ENCODE data around the gene PLAAT3.
"Not testable (repeated sequence)": the region's sequence is repeated elsewhere in the genome, so short reads cannot be mapped to it uniquely, and the experiment has no call there.

The PLAAT3 gene

DNA sequence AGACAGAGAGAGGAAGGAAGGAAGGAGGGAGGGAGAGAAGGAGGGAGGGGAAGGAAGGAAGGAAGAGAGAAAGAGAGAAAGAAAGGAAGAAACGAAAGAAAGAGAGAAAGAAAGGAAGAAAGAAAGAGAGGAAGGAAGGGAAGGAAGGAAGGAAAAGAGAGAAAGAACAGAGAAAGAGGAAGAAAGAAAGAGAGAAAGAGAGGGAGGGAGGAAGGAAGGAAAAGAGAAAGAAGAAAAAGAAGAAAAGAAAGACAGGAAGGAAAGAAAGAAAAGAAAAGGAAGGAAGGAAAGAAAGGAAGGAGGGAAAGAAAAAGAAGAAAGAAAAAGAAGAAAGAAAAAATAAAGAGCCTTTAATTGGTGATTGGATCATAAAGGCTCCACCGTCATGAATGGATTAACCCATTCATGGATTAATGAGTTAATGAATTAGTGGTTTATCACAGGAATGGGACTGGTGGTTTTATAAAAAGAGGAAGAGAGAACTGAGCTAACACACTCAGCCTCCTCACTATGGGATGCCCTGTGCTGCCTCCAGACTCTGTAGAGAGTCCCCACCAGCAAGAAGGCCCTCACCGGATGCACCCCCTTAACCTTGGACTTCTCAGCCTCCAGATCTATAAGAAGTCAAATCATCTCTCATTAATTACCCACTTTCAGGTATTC, 42.1 kb downstream of the PLAAT3 start:
- no peak for DNase-seq

DNA sequence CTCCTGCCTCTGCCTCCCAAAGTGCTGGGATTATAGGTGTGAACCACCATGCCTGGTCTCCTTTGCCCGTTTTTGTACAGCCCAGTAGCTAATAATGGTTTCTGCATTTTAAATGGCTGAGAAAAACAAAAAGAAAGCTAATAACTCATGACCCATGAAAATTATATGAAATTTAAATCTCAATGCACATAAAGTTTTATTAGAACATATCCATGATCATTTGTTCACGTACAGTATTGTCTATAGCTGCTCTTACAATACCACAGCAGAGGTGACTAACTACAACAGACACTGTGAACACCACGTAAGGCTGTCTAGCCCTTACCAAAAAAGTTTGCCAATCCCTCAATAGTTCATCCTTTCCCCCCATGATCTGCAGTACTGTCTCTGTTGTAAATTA, 44.7 kb downstream of the PLAAT3 start:
- no peak for DNase-seq

DNA sequence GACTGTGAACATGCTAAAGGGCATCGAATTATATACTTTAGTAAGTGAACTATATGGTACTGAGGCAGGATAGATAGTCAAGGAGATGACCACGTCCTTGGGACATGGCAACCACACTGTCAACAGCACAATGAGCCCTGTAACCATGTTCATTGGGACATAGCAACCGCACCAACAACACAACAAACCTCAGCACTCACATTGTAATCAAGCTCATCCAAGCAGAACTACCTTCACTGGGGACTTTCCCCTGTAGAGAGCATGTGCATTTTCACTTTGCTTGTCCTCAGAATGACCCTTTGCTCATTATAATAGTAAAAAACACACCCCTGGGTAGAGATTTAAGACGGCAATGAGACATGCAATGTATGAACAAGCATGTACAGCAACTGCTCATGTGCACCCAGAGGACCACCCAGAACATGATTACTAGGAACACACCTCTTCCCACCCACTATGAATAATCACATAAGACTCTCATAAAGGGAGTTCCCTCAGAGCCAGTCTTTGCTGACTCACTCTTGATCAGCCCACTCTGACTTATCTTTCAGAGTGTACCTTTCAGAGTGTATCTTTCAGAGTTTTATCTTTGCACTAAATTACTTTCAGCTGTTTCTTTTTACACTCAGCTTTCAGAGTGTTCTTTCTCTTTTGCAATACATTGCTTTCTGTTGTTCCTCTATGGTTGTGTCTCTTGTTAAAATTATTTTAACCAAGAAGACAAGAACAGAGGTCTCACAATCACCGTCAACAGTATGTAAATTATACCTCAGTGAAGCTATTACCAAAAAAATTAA, 47.0 kb downstream of the PLAAT3 start:
- no peak for DNase-seq

DNA sequence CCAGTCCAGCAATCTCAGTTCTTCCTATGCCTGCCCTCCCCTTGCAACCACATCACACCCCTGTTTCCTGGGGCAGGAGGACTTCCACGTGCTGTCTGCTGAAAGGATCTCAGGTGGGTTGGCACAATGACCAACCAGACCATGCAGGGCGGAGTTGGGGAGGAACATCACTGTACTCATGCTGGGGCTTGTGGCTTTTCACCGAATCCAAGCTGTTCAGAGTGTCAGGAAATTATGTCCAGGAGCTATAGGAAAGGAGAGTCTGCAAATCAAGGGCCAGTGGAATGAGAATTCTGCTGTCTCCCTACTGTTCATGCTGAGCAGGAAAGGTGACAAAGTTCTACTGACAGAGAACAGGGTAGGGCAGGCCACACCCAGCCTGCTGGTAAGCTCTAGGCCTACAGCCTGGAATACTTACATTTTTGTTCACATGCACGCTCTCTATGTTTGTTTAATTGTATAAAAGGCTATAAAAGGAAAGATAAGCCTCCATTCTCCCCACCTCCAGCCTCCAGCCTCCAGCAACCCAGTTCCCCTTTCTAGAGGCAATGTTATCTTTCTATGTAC, 49.4 kb downstream of the PLAAT3 start:
- DNase-seq, result no peak

DNA sequence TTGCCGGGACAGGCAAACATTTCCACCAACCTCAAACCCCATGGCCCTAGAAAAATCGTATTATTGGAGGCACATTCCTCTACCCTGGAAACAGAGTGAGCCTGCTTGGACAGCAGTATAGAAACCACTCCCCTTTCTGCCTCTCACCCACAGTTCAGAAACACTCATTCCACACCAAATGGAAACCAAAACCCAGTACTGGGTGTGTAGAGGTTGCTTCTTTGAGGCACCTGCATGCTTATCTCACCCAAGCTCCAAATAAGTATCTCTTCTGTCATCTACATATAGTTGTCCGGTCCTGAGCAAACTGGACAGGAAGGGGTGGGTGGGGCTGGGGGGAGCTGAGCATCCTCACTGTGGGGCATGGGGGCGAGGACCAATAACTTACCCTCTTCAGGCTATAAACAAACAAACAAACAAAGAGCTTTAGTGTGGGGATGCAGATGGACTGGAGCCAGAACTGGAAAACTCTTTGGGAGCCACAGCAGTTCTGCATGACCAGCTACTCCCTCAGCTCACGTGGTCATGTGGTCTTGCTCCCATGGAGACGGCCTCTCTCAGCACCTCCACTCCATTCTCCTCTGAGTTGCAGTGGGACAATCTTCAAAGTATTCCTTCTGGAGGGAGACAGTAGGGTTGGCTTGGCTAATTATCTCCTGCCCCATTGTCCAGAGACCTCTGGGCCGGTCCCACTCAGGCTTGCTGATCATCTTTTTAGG, 50.0 kb downstream of the PLAAT3 start:
- DNase-seq, result peak in 19 of 56 donors; percentile 14 to 89 (median 30)

DNA sequence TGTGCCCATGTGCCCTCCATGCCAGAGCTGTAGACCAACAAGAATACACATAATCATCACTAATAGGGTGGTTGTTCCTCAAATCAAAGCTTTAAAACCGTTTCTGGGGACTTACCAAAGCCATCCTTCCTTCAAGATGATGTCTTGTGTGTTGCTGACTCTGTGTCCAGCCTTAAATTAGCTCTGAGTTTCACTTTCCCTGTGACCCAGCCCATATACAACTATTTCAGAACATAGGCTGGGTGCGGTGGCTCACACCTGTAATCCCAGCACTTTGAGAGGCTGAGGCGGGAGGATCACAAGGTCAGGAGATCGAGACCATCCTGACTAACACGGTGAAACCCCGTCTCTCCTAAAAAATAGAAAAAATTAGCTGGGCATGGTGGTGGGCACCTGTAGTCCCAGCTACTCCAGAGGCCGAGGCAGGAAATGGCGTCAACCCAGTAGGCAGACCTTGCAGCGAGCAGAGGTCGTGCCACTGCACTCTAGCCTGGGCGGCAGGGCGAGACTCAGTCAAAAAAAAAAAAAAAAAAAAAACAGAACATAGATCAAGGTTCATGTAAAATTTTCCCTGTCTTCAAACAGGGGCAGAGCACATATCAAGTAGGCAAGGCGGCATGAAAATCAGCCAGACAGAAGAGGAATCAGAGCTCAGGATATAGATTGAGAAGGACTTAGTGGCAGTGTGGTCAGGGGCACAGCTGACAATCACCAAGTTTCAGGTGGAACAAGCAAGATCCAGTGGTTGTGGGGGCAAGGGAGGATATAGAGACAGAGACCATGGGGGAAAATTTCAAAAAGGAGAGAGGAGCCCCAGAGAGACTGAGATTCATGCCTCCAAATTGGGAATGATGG, 50.8 kb downstream of the PLAAT3 start, which contains the start of gene PLAAT2:
PLAAT2 (minus strand) TSS at position 179 of the 855 bp plus-strand sequence; CDS start at position 124, 55 bp downstream.
- DNase-seq, result no peak

DNA sequence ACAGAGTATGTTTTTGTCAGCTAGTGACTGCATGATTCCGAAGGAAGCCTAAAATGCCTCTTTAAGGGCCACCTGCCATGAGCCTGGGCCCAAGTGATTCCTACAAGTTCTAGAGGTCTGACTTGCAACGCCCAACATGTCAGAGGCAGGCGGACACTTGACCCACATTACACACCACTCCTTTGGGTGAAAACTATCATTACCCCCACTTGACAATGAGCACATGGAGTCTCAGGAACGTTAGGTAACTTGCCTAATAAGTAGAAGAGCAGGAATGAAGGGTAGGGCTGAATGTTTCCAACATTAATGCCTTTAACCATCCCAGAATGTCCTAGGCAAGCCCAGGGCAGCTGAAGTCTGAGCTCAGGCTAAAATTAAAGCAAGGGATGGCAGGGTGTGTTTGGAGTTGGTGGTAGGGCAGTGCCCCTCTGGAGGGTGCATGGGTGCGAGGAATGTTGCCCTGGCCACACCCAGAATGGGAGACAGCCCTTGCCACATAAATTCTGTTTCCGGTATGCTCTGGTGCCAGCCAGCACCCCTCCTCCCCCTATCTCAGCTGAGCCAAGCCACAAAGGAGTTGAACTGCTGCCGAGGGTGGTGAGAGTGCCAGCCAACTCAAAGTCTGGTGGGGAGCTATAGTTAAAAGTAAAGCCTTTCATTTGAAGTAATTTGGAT, 53.6 kb downstream of the PLAAT3 start:
- peak in 6 of 56 donors; percentile 15 to 40 (median 24) for DNase-seq

DNA sequence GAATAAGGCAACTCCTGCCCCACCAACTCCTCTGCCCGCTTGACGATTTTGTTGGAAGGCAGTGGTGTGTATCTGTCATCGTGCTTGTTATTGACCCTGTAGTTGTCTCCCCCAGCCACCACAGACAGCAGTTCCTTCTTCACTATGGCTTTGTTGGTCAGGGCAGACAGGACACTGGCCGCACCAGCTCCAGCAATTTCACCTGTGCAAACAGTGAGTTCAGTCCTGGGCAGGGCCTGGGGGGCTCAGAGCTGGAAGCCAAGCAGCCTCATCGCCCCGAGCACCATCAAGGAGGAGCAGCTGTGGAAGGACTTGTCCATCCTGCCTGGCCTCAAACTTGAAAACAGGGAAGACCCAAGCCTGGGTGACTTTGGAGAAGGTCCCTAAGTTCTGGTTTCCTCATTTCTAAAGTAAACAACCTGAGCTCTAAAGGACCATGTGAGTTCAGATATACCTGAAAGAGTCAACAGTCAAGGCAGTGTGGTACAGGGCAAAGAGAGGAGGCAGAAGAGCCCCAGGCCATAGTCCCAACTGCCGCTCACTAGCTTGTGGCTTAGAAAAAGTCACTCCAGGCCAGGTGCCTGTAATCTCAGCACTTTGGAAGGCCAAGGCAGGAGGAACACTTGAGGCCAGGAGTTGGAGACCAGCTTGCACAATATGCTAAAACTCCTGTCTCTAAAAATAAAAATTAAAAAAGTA, 55.6 kb downstream of the PLAAT3 start:
- DNase-seq, result no peak

DNA sequence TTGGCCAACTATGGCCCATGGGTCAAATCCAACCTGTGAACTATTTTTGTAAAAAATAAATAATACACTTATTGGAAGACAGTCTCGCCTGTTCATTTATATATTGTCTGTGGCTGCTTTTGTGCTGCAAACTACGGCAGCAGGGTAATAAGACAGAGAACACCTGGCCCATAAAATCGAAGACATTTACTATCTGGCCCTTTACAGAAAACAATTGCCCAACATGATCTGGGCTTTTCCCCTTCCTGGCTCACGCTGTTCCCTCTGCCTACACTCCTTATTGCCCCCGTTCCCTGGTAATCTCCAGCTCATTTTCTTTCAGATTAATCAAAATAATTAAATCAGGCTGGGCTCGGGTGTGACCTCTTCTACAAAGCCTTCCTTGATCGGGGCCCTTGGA, 56.7 kb downstream of the PLAAT3 start:
- DNase-seq, result no peak

DNA sequence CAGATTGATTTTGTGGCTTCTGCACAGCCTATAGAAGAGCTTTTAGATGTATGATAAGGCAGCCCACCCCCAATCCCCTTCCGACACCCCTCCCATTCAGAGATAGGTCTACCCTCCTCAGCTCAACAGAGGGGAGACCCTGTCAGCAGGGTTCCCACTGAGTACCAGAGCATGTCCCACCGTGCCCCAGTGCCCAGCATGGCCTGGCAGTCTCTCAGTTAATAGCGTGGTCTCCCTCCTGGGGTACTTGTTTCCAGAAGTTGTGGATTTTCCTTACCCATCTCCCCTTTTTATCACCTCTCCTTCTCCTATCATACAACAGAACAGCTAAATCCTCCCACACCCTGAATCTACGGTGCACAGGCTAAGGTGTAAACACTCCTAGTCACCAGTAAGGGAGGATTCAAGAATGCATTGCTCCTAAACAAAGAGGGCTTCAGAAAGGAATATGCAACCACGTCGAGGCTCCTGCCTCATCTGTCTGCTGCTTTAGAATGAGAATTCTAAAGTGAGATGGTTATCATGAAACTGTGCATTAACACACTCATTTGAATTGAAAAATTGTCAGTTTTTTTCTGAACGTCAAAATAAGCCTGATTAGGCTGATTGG, 57.7 kb downstream of the PLAAT3 start:
- DNase-seq, result no peak

DNA sequence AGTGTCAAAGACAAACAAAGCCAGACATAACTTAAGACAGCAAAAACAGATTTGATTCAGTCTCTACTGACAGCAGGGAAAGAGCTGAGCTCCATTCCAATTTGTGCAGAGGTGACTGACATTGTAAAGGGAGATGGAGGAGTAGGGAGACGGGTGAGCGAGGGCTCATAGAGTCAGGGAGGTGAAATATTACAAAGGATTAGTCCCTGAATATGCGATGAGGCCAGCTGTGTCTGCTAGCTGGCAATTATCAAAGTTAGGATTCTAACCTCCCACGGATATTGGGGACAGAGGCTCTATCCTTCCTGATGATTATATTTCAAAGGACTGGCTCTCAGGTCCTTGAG, 59.4 kb downstream of the PLAAT3 start:
- DNase-seq, result no peak

DNA sequence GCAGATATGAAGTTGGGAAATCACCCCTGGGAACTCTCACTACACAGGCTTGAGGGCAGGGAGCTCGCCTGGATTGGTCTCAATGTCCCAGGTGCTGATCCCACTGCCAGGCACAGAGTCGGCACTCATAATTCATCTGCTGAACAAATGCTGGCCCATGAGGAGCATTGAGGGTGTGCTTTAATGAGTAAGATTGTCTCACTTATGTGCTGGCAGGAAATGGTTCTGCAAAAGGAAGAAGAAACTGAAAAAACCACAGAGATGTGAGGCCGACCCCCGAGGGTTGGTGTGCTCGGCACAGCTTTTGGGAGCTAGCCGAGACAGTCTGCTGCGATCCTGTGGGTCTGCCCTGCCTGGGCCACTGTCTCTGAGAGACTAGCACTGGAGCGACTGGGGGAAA, 60.5 kb downstream of the PLAAT3 start:
- no peak for DNase-seq

DNA sequence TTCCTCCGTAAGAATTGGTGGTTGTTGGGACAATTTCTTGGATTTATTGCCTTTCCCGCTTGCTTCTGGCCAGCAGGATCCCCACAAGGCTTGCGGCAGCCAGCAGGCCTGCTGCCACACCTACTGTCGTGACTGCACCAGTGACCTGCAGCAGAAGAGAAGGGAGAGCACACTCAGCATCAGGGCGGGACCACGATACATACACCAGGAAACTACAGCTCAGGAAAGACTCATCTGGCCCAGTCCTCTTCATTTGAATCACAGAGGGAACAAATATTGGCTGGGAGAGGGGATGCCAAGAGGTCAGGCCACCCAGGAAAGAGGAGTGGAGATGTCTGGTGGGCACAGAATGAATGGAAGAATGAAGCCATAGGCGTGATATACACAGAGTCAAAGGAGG, 61.3 kb downstream of the PLAAT3 start:
- no peak for DNase-seq

DNA sequence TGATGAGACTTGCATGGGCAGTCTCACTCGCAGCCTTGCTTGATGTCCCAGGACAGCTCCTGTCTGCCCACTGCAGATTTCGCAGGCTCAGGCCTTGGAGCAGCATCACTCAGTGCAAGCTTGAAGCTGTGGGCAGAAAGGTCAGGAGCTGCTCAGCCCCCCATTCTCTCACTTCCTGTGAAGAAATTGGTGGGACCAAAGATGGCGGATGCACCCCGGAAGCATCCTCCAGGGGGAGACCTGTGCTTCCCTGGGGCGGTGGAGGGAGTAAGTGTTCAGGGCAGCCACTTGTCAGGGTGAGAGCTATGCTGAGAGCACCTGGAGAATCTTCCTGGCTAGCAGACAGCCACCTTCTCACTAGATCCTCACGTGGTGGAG, 62.4 kb downstream of the PLAAT3 start:
- DNase-seq, result no peak

DNA sequence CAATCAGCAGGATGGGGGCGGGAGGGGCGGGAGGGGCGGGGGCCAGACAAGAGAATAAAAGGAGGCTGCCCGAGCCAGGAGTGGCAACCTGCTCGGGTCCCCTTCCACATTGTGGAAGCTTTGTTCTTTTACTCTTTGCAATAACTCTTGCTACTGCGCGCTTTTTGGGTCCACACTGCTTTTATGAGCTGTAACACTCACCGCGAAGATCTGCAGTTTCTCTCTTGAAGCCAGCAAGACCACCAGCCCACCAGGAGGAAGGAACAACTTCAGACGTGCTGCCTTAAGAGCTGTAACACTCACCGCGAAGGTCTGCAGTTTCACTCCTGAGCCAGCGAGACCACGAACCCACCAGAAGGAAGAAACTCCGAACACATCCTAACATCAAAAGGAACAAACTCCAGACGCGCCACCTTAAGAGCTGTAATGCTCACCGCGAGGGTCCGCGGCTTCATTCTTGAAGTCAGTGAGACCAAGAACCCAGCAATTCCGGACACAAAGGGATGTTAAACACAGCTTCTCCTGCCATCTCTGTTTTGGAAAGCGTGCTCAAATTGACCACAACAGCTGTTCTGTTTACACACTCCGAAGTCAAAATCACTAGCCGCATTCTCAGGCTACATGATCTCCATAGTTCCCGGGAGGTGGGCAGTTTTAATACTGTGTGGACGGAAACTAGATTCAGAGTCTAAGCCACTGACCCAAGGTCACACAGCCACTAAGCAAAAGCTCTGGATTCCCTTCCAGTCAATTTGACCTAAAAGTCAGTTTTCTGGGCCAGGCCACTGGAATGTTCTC, 62.9 kb downstream of the PLAAT3 start:
- DNase-seq, result no peak

DNA sequence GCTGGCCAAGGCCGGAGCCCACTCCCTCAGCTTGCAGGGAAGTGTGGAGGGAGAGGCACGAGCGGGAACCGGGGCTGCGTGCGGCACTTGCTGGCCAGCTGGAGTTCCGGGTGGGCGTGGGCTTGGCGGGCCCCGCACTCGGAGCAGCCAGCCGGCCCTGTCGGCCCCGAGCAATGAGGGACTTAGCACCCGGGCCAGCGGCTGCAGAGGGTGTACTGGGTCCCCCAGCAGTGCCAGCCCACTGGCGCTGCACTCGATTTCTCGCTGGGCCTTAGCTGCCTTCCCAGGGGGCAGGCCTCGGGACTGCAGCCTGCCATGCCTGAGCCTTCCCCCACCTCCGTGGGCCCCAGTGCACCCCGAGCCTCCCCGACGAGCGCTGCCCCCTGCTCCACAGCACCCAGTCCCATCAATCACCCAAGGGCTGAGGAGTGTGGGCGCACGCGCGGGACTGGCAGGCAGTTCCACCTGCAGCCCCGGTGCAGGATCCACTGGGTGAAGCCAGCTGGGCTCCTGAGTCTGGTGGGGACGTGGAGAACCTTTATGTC, 64.0 kb downstream of the PLAAT3 start:
- not testable (repeated sequence) for DNase-seq

DNA sequence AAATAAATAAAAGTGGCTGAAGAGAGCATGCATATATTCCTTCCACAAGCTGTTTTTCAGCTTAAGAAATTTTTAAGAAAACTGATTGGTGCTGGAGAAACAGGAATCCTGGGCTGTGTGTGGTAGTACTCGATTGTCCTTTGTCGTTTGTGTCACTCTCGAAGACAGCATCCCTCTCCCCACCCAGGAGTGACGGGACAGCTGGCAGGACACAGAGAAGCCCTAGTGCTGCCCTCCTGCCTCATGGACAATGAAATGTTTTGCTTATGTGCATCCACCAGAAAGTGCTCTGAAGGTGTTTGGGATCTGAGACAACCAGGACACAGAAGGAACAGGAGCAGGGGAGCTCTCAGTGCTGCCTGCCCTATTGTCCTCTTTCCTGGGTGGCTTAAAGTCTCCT, 64.8 kb downstream of the PLAAT3 start:
- peak in 13 of 56 donors; percentile 21 to 50 (median 31) for DNase-seq

DNA sequence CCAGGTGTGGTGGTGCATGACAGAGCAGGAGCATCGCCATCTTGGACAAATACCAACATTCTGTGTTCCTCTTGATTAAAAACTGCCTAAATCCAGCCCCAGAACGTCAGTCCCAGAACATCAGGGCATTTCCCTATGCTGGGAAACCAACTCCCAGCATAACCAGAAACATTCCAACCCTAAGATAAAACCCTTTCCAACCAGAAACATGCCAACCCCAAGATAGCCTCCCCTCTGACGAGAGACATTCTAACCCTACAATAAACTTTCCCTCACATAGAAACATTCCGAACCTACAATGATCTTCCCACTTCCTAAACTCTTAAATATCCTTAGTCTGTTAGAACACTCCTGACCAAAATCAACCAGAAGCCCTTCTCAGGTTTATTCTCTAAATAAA, 66.1 kb downstream of the PLAAT3 start:
- DNase-seq, result no peak
